Gastroesophageal sphincter (tissue), 3 donors: ENCODE measurements around the gene ARV1.

Source experiments
- EP300 ChIP-seq: sonication (generic); formaldehyde crosslinking; IDR thresholded peaks from one replicate; pipeline ENCODE4 v1.6.1; 2017; ENCODE audit warnings: antibody characterized with exemption, mild to moderate bottlenecking
- TF ChIP-seq, protein P1 (sequence below), 4 experiments: fragments of 200-600 bp in 2 of 4; fragments of 450-650 bp in 2 of 4; sonication (generic) in 1 of 4; IDR thresholded peaks; one replicate each; pipeline ENCODE4 v1.5.1; 2017 to 2019; ENCODE audit warnings: antibody characterized with exemption in 4 of 4, mild to moderate bottlenecking in 2 of 4, moderate library complexity in 2 of 4

DNA sequence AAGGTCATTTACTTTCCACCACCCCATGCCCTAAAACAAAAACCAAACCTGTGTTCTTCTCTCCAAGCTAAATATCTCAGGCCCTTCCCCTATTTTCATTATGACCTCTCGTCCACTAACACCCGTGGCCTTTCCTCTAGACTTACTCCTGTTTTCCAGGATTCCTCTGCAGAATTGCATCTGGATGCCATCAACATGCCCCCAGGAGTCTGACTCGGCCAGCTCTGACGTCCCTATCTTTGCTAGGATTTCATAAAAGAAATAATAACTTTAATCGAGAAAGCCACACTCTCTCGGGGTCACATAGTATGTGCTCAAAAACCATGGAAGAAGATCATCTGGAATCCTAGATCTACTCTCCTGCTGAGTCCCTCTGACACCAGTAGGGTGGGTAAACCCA, 47.7 kb downstream of the ARV1 start:
- TF ChIP-seq EP300: no peak
- TF ChIP-seq, protein P1, sequence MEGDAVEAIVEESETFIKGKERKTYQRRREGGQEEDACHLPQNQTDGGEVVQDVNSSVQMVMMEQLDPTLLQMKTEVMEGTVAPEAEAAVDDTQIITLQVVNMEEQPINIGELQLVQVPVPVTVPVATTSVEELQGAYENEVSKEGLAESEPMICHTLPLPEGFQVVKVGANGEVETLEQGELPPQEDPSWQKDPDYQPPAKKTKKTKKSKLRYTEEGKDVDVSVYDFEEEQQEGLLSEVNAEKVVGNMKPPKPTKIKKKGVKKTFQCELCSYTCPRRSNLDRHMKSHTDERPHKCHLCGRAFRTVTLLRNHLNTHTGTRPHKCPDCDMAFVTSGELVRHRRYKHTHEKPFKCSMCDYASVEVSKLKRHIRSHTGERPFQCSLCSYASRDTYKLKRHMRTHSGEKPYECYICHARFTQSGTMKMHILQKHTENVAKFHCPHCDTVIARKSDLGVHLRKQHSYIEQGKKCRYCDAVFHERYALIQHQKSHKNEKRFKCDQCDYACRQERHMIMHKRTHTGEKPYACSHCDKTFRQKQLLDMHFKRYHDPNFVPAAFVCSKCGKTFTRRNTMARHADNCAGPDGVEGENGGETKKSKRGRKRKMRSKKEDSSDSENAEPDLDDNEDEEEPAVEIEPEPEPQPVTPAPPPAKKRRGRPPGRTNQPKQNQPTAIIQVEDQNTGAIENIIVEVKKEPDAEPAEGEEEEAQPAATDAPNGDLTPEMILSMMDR (IDR thresholded peaks at IDR 0.05): no peak
